ENCODE measurements around the gene C18orf63.

DNA sequence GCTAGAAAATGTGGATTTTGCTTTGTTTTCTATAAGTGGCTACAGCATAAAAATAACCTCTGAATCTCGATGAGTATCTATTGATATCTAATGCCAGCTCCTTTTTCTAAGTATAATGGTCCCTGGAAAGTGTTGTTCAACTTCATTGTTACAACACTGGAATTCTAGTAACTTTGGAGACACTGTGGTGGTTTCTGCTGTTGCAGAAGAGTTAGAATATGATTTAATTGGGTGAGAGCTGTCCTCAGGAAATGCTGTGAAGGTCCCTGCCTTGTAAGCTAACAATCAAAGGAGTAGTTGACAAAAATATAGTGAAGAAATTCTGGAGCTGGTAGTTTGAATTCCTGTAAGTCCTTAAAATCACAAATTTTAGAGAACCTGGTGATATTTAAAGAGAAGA is 62.1 kb downstream of the C18orf63 start:
- no peak for TF ChIP-seq CREB1 (CRISPR knock-in tag; IDR thresholded peaks at IDR 0.05; ENCODE audit: low read depth)
- TF ChIP-seq, protein P1, sequence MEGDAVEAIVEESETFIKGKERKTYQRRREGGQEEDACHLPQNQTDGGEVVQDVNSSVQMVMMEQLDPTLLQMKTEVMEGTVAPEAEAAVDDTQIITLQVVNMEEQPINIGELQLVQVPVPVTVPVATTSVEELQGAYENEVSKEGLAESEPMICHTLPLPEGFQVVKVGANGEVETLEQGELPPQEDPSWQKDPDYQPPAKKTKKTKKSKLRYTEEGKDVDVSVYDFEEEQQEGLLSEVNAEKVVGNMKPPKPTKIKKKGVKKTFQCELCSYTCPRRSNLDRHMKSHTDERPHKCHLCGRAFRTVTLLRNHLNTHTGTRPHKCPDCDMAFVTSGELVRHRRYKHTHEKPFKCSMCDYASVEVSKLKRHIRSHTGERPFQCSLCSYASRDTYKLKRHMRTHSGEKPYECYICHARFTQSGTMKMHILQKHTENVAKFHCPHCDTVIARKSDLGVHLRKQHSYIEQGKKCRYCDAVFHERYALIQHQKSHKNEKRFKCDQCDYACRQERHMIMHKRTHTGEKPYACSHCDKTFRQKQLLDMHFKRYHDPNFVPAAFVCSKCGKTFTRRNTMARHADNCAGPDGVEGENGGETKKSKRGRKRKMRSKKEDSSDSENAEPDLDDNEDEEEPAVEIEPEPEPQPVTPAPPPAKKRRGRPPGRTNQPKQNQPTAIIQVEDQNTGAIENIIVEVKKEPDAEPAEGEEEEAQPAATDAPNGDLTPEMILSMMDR (conservative IDR thresholded peaks at IDR 0.05; ENCODE audit: low read depth in 2 of 2): no peak
- TF ChIP-seq EZH2 (IDR thresholded peaks at IDR 0.05; ENCODE audit: low read depth, unreplicated experiment): no peak
- TF ChIP-seq, protein P2, sequence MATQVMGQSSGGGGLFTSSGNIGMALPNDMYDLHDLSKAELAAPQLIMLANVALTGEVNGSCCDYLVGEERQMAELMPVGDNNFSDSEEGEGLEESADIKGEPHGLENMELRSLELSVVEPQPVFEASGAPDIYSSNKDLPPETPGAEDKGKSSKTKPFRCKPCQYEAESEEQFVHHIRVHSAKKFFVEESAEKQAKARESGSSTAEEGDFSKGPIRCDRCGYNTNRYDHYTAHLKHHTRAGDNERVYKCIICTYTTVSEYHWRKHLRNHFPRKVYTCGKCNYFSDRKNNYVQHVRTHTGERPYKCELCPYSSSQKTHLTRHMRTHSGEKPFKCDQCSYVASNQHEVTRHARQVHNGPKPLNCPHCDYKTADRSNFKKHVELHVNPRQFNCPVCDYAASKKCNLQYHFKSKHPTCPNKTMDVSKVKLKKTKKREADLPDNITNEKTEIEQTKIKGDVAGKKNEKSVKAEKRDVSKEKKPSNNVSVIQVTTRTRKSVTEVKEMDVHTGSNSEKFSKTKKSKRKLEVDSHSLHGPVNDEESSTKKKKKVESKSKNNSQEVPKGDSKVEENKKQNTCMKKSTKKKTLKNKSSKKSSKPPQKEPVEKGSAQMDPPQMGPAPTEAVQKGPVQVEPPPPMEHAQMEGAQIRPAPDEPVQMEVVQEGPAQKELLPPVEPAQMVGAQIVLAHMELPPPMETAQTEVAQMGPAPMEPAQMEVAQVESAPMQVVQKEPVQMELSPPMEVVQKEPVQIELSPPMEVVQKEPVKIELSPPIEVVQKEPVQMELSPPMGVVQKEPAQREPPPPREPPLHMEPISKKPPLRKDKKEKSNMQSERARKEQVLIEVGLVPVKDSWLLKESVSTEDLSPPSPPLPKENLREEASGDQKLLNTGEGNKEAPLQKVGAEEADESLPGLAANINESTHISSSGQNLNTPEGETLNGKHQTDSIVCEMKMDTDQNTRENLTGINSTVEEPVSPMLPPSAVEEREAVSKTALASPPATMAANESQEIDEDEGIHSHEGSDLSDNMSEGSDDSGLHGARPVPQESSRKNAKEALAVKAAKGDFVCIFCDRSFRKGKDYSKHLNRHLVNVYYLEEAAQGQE (IDR thresholded peaks at IDR 0.05; ENCODE audit: unreplicated experiment): no peak
- TF ChIP-seq POLR2AphosphoS5 (IDR thresholded peaks at IDR 0.05; ENCODE audit: low read depth): no peak
- TF ChIP-seq EZH2phosphoT487 (IDR thresholded peaks at IDR 0.05; ENCODE audit: unreplicated experiment): no peak
- TF ChIP-seq, protein P3, sequence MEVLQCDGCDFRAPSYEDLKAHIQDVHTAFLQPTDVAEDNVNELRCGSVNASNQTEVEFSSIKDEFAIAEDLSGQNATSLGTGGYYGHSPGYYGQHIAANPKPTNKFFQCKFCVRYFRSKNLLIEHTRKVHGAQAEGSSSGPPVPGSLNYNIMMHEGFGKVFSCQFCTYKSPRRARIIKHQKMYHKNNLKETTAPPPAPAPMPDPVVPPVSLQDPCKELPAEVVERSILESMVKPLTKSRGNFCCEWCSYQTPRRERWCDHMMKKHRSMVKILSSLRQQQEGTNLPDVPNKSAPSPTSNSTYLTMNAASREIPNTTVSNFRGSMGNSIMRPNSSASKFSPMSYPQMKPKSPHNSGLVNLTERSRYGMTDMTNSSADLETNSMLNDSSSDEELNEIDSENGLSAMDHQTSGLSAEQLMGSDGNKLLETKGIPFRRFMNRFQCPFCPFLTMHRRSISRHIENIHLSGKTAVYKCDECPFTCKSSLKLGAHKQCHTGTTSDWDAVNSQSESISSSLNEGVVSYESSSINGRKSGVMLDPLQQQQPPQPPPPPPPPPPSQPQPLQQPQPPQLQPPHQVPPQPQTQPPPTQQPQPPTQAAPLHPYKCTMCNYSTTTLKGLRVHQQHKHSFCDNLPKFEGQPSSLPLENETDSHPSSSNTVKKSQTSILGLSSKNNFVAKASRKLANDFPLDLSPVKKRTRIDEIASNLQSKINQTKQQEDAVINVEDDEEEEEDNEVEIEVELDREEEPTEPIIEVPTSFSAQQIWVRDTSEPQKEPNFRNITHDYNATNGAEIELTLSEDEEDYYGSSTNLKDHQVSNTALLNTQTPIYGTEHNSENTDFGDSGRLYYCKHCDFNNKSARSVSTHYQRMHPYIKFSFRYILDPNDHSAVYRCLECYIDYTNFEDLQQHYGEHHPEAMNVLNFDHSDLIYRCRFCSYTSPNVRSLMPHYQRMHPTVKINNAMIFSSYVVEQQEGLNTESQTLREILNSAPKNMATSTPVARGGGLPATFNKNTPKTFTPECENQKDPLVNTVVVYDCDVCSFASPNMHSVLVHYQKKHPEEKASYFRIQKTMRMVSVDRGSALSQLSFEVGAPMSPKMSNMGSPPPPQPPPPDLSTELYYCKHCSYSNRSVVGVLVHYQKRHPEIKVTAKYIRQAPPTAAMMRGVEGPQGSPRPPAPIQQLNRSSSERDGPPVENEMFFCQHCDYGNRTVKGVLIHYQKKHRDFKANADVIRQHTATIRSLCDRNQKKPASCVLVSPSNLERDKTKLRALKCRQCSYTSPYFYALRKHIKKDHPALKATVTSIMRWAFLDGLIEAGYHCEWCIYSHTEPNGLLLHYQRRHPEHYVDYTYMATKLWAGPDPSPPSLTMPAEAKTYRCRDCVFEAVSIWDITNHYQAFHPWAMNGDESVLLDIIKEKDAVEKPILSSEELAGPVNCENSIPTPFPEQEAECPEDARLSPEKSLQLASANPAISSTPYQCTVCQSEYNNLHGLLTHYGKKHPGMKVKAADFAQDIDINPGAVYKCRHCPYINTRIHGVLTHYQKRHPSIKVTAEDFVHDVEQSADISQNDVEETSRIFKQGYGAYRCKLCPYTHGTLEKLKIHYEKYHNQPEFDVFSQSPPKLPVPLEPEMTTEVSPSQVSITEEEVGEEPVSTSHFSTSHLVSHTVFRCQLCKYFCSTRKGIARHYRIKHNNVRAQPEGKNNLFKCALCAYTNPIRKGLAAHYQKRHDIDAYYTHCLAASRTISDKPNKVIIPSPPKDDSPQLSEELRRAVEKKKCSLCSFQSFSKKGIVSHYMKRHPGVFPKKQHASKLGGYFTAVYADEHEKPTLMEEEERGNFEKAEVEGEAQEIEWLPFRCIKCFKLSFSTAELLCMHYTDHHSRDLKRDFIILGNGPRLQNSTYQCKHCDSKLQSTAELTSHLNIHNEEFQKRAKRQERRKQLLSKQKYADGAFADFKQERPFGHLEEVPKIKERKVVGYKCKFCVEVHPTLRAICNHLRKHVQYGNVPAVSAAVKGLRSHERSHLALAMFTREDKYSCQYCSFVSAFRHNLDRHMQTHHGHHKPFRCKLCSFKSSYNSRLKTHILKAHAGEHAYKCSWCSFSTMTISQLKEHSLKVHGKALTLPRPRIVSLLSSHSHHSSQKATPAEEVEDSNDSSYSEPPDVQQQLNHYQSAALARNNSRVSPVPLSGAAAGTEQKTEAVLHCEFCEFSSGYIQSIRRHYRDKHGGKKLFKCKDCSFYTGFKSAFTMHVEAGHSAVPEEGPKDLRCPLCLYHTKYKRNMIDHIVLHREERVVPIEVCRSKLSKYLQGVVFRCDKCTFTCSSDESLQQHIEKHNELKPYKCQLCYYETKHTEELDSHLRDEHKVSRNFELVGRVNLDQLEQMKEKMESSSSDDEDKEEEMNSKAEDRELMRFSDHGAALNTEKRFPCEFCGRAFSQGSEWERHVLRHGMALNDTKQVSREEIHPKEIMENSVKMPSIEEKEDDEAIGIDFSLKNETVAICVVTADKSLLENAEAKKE (CRISPR knock-in tag; IDR thresholded peaks at IDR 0.05): no peak
- TF ChIP-seq ZNF331 (CRISPR knock-in tag; IDR thresholded peaks at IDR 0.05; ENCODE audit: low read depth): no peak
- no peak for TF ChIP-seq STAT1 (IDR thresholded peaks at IDR 0.05; ENCODE audit: unreplicated experiment)
- TF ChIP-seq, protein P4, sequence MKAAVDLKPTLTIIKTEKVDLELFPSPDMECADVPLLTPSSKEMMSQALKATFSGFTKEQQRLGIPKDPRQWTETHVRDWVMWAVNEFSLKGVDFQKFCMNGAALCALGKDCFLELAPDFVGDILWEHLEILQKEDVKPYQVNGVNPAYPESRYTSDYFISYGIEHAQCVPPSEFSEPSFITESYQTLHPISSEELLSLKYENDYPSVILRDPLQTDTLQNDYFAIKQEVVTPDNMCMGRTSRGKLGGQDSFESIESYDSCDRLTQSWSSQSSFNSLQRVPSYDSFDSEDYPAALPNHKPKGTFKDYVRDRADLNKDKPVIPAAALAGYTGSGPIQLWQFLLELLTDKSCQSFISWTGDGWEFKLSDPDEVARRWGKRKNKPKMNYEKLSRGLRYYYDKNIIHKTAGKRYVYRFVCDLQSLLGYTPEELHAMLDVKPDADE (IDR thresholded peaks at IDR 0.05): no peak
- TF ChIP-seq ZNF114 (CRISPR knock-in tag; IDR thresholded peaks at IDR 0.05): no peak
- no peak for TF ChIP-seq JUNB (IDR thresholded peaks at IDR 0.05; ENCODE audit: unreplicated experiment)
